ENCODE results near the gene SELENOO. TPM values are rescaled to one million over a fixed set of nuclear protein-coding genes. Genes with fewer than 3 reads are reported as not detected.
A peak's percentile ranks its signal among the peaks of the same experiment; 100 is the strongest.

Gene SELENOO
- total and polyA plus RNA-seq, 2 of the 13 experiments (the other 11 are each of a cell fraction or from before 2014, with no cell fraction given): 14.4 to 19.0 TPM

GRCh38 chr22:50244420-50245213, 43.8 kb downstream of the SELENOO start, which contains the start of gene TUBGCP6 (continued):
- TF ChIP-seq CREM (IDR thresholded peaks at IDR 0.05): peak; percentile 99
- peak; percentile 97 for TF ChIP-seq CREM (CRISPR knock-in tag; IDR thresholded peaks at IDR 0.05)
- peak; percentile 38 for TF ChIP-seq ZNF503 (CRISPR knock-in tag; IDR thresholded peaks at IDR 0.05)
- TF ChIP-seq ZBTB49 (CRISPR knock-in tag; IDR thresholded peaks at IDR 0.05; ENCODE audit: borderline replicate concordance): no peak
- peak; percentile 92 for TF ChIP-seq ZNF350 (CRISPR knock-in tag; IDR thresholded peaks at IDR 0.05; ENCODE audit: borderline replicate concordance, low read depth)
- no peak for TF ChIP-seq RFX1 (IDR thresholded peaks at IDR 0.05)
- TF ChIP-seq CAMTA2 (CRISPR knock-in tag; IDR thresholded peaks at IDR 0.05; ENCODE audit: borderline replicate concordance): no peak
- TF ChIP-seq HDAC1 (CRISPR knock-in tag; IDR thresholded peaks at IDR 0.05): peak; percentile 99
- no peak for TF ChIP-seq TRAFD1 (CRISPR knock-in tag; IDR thresholded peaks at IDR 0.05; ENCODE audit: borderline replicate concordance)
- TF ChIP-seq BRCA1 (CRISPR knock-in tag; IDR thresholded peaks at IDR 0.05): peak; percentile 73; the same call in 1 of the 2 replicates
- 0 out of 2 replicates have a peak, but pooled peaks have one; percentile 62 for TF ChIP-seq IRX3 (CRISPR knock-in tag; IDR thresholded peaks at IDR 0.05; ENCODE audit: borderline replicate concordance, low read depth)
- 0 out of 2 replicates have a peak, but pooled peaks have one; percentile 47 for TF ChIP-seq U2AF2 (IDR thresholded peaks at IDR 0.05; ENCODE audit: low read depth, low read length)
- no peak for TF ChIP-seq NONO (IDR thresholded peaks at IDR 0.05)
- peak; percentile 87; the same call in 1 of the 2 replicates for TF ChIP-seq NONO (CRISPR knock-in tag; conservative IDR thresholded peaks at IDR 0.05)
- TF ChIP-seq ZNF687 (CRISPR knock-in tag; IDR thresholded peaks at IDR 0.05): peak; percentile 91
- no peak for TF ChIP-seq SP1 (IDR thresholded peaks at IDR 0.05)
- TF ChIP-seq SP1 (CRISPR knock-in tag; IDR thresholded peaks at IDR 0.05): peak; percentile 79
- TF ChIP-seq TARDBP (CRISPR knock-in tag; IDR thresholded peaks at IDR 0.05): peak; percentile 85

Data from HepG2 (cell line).